NCI-H1048 (cell line): ENCODE measurements around the gene KEL.

Experiments used
- DNase-seq: peaks from one replicate; lab custom pipeline; 2025; lab: John Stamatoyannopoulos, UW

The KEL gene

GRCh38 chr7:142898377-142899170 lies 63.6 kb downstream of the KEL start:
- DNase-seq: no peak

DNA sequence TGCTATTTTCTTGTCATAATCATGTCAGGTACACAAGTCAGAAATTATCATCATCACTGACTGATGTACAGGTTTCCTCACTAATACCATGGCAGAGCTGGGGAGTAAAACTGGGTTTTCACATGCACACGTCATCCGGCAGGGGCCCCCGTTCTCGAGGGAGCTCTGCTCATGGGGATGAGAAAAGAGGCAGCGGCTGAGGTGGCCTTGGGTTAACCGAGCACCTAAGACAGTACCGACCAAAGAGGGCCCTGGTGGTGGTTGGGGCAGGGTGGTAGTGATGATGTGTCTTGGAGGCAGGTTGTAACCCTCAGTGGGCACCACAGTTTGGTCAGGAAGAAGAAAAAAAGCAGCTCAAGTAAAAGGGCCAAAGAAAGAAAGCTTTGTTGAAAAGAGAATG lies 64.5 kb downstream of the KEL start:
- DNase-seq: no peak

- DNase-seq: no peak
Measured at GRCh38 chr7:142896741-142897379, 65.3 kb downstream of the KEL start.

DNA sequence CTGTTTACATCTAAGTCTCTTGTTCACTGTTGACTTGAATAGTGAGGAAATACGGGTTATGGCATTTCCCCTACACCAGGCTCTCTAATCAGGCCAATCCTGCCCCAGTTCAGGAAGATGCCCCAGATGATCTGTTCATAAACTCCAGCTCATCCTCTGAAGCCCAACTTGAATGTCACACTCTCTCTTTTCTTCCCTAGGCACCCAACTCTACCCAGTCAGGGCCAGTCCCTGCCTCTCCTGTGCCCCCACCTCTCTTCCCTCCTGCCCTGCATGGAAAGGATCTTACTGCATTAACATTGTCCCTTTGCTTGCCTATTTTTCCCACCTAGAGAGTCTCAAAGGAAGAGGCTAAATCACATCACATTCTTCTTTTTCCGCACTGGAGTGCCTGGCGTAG lies 66.0 kb downstream of the KEL start:
- DNase-seq: no peak

DNA sequence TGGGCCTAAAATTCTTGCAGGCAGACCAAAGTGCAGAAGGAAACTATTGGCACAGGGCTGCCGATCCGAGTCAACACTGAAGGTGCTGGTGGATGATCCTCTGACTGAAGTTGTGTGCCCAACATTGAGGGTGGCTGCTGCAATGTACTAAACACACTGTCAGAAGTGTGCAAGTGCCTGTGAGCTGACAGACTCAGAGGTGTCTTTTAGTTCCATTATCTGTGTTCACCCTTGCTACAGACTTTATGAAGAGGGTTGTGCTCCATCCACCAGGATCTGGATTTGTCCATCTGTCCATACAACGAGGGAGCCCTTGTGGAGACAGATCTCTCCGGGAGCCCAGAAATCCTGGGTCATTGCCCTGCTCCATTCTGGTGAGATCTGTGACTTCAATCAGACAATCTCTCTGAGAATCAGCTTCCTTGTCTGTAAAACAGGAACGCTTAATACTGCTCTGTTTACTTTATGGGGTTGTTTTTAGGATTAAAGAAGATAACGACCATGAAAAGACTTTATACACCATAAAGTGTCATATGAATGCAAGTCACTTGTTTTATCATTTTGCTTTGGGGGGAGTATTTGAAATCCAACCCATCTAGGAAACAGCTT lies 67.1 kb downstream of the KEL start:
- no peak for DNase-seq

DNA sequence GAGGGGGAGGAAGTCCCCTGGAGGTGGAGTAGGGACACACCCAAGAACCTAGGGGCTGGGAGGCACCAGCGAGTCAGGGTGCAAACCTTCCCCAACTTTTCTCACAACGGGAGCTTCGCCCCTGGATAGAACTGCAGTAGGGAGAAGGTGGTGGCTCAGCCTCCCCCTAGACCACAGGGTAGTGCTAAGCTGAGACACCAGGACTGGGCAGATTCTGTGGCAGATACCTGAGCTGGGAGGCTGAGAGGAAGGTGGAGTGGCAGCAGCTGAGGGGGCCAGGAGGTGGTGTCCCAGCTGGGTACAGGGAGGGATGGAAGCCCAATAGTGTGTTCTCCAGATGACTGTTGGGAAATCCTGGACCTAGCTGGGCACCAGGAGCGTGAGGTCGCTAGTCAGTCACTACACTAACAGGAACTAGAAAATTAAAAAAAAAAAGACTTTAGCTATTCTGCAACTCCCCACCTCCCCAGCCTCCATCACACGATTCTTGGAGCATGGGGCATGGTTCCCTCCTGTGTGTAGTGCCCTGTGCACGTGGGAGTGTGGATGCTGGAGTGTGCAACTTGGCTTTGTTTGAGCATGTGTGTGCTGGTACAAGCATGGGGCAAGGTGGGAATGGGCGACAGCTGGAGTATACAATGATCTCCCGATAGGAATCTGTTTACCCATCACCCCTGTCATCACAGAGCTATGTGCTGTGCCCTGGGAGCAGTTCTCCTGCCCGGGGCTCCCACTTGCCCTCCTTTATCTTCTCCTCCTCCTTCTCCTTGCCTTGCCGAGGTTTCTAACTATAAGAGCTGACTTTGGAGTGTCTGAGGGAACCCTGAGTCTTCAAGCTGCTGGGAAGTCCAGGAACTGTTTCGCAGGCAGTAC lies 67.8 kb downstream of the KEL start:
- no peak for DNase-seq

DNA sequence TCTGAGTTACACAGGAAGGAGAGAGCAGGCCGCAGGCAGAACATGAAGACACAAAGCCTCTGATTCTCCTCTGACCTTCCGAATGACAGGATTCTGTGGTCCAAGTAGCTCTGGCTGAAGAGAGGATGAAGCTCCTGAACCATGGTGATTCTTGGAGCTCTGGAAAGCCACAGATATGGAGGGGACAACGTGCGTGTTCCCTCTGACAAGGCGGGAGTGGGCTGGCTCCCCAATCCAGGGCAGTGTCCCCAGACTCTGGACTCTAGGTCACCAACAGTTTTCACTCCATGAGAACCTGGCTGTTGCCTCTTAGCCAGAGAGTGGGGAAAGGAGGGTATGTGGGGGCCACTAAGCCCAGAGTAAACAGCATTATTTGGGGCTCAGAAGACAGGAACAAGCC lies 69.2 kb downstream of the KEL start:
- DNase-seq: no peak

- DNase-seq: no peak
Measured at GRCh38 chr7:142891490-142892082, 70.6 kb downstream of the KEL start.
